Kidney (tissue), 14 donors: ENCODE results near the gene SAMD10. TPM values are rescaled to one million over a fixed set of nuclear protein-coding genes. Genes with fewer than 3 reads are reported as not detected.

Experiments used
- DNase-seq, 5 donors: peaks; one replicate each; pipeline ENCODE4 v3.0.0-alpha.2; 2013 to 2020
- FAIRE-seq: peaks from 2 replicates; lab custom pipeline; 2012; peaks lifted over from hg19 to GRCh38; lab: Jason Lieb, UNC
- H3K27ac ChIP-seq, 2 donors: one replicate each; pipeline ENCODE4 v1.7.0; 2013; ENCODE audit warnings: low read depth in 2 of 2, low read length in 2 of 2, inconsistent platforms in 1 of 2
- H3K27me3 ChIP-seq: one replicate; pipeline ENCODE4 v1.7.1; 2013; ENCODE audit warnings: low read length, inconsistent platforms; ENCODE audit not compliant: control insufficient read depth, insufficient read depth
- H3K36me3 ChIP-seq, 3 donors: one replicate each; pipeline versions ENCODE4 v1.7.0 to v1.7.1; 2013; ENCODE audit warnings: low read length in 3 of 3, control low read depth in 1 of 3, inconsistent platforms in 1 of 3; ENCODE audit not compliant: insufficient read depth in 3 of 3, control insufficient read depth in 2 of 3
- H3K4me1 ChIP-seq, 3 donors: one replicate each; pipeline versions ENCODE4 v1.7.0 to v1.7.1; 2013; ENCODE audit warnings: low read length in 3 of 3, inconsistent platforms in 1 of 3, low read depth in 1 of 3; ENCODE audit not compliant: control insufficient read depth in 2 of 3, insufficient read depth in 2 of 3
- H3K4me3 ChIP-seq, 3 donors: one replicate each; pipeline versions ENCODE4 v1.7.0 to v1.8.1; 2013; ENCODE audit warnings: low read length in 3 of 3, control low read depth in 1 of 3, inconsistent platforms in 1 of 3
- H3K9ac ChIP-seq, 3 donors: one replicate each; pipeline versions ENCODE4 v1.7.0 to v1.7.1; 2013; ENCODE audit warnings: low read length in 3 of 3, control low read depth in 1 of 3, inconsistent platforms in 1 of 3
- H3K9me3 ChIP-seq, 3 donors: one replicate each; pipeline versions ENCODE4 v1.7.0 to v1.7.1; 2013; ENCODE audit warnings: low read length in 3 of 3, control low read depth in 1 of 3, inconsistent platforms in 1 of 3; ENCODE audit not compliant: control insufficient read depth in 2 of 3, insufficient read depth in 1 of 3
- intact Hi-C: fragments of 100-400 bp; cut with DNase I; formaldehyde crosslinking; loops from one replicate; pipeline ENCODE4 v1.11.1; 2022
- polyA plus RNA-seq: library from polyadenylated mRNA; stranded (reverse); fragments of 350-450 nt; fragmentation: Illumina TruSeq; extraction: RNeasy Lipid Tissue Mini Kit (QIAGEN cat#74804); gene quantifications from one replicate; pipeline ENCODE4 v1.2.3, GENCODE V29; 2014; ENCODE audit warnings: low read depth, low replicate concordance; ENCODE audit not compliant: insufficient read depth
- total RNA-seq: library from RNA; stranded (reverse); fragmentation: NEBNext Ultra II Directional; extraction: Animal tissue kit (Norgen Biotek cat#: 25700); gene quantifications from one replicate; pipeline ENCODE4 v1.2.1, GENCODE V29; 2021
- TF ChIP-seq, protein P1 (sequence below): IDR thresholded peaks from 3 replicates; pipeline ENCODE4 v1.5.1; 2012; ENCODE audit warnings: mild to moderate bottlenecking, moderate library complexity, borderline replicate concordance; ENCODE audit not compliant: insufficient read depth; ENCODE audit errors: extremely low read depth
- donor health status: control.
- donor health status: control.
- donor health status: control.
- donor health status: control.
- donor health status: control.
- donor health status: DM: yes; HTN: yes; CAD: no.
- donor health status: Normal renal cell carcinoma (clear cell type).

Gene SAMD10
- total and polyA plus RNA-seq, 2 donors from 2014 or later, result 7.9 to 8.5 TPM

GRCh38 chr20:63955827-63956663 is 23.4 kb downstream of the SAMD10 start, which contains the start of gene UCKL1:
UCKL1 (minus strand) TSS chr20:63956416; CDS start chr20:63956372, 44 bp downstream.
- Histone ChIP-seq H3K4me3 (peak within 1 kb of the TSS; percentile 63 to 78 (median 73)), H3K4me1 (peaks cover 0 to 36% (median 3%) of the 10 kb centered on the region in 3 donors)

GRCh38 chr20:63955281-63955826 is 24.1 kb downstream of the SAMD10 start:
- no peaks in the 10 kb centered on the region for H3K36me3 ChIP-seq
- no peaks in the 10 kb centered on the region for H3K27me3 ChIP-seq
- peak overlapping the region in 2 of 3 donors; percentile 89 to 93 for H3K9ac ChIP-seq
- intact Hi-C loops, result no loop called here
- H3K9me3 ChIP-seq, result no peaks in the 10 kb centered on the region
- peak overlapping the region; percentile 88 to 92 for H3K27ac ChIP-seq
- FAIRE-seq, result no peak
- H3K4me1 ChIP-seq, result peaks cover 0 to 43% (median 5%) of the 10 kb centered on the region in 3 donors
- H3K4me3 ChIP-seq, result peak overlapping the region; percentile 63 to 78 (median 73)
- TF ChIP-seq, protein P1, sequence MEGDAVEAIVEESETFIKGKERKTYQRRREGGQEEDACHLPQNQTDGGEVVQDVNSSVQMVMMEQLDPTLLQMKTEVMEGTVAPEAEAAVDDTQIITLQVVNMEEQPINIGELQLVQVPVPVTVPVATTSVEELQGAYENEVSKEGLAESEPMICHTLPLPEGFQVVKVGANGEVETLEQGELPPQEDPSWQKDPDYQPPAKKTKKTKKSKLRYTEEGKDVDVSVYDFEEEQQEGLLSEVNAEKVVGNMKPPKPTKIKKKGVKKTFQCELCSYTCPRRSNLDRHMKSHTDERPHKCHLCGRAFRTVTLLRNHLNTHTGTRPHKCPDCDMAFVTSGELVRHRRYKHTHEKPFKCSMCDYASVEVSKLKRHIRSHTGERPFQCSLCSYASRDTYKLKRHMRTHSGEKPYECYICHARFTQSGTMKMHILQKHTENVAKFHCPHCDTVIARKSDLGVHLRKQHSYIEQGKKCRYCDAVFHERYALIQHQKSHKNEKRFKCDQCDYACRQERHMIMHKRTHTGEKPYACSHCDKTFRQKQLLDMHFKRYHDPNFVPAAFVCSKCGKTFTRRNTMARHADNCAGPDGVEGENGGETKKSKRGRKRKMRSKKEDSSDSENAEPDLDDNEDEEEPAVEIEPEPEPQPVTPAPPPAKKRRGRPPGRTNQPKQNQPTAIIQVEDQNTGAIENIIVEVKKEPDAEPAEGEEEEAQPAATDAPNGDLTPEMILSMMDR, result peak; percentile 33
- DNase-seq, result peak in 2 of 5 donors; percentile 51 to 92

More at GRCh38 chr20:63955827-63956663, 23.4 kb downstream of the SAMD10 start, which contains the start of gene UCKL1:
- H3K9ac ChIP-seq, result peak within 1 kb of the TSS; percentile 44 to 93 (median 89)
- TF ChIP-seq, protein P1, result no peak
- DNase-seq, result peak; percentile 87 to 98 (median 92)
- intact Hi-C loops, result no loop called here
- no peaks in the 10 kb centered on the region for H3K27me3 ChIP-seq
- H3K27ac ChIP-seq, result peak within 1 kb of the TSS; percentile 88 to 92
- FAIRE-seq, result peak; percentile 23
- no peaks in the 10 kb centered on the region for H3K36me3 ChIP-seq
- H3K9me3 ChIP-seq, result no peaks in the 10 kb centered on the region

GRCh38 chr20:63953764-63954429 is 25.5 kb downstream of the SAMD10 start:
- H3K9ac ChIP-seq, result peak overlapping the region in 1 of 3 donors; percentile 46
- no peak for FAIRE-seq
- H3K4me3 ChIP-seq, result peak overlapping the region in 1 of 3 donors; percentile 78
- H3K27ac ChIP-seq, result peak overlapping the region in 1 of 2 donors; percentile 8
- intact Hi-C loops, result no loop called here
- DNase-seq, result no peak
- H3K4me1 ChIP-seq, result peaks cover under 1 to 56% (median 14%) of the 10 kb centered on the region in 3 donors
- no peaks in the 10 kb centered on the region for H3K27me3 ChIP-seq
- TF ChIP-seq, protein P1, result no peak
- H3K36me3 ChIP-seq, result no peaks in the 10 kb centered on the region
- H3K9me3 ChIP-seq, result no peaks in the 10 kb centered on the region
